Endodermal cell (in vitro differentiated cells): ENCODE measurements around the gene USP33. TPM values are rescaled to one million over a fixed set of nuclear protein-coding genes. Genes with fewer than 3 reads are reported as not detected.
A peak's percentile ranks its signal among the peaks of the same experiment; 100 is the strongest.

ENCODE experiments used
- DNase-seq: peaks from one replicate; pipeline ENCODE4 v3.0.0-alpha.2; 2017
- H3K27ac ChIP-seq: 2 replicates; pipeline ENCODE4 v1.5.1; 2013; ENCODE audit warnings: mild to moderate bottlenecking, low read depth, low read length, moderate library complexity
- H3K27me3 ChIP-seq: 2 replicates; pipeline ENCODE4 v1.6.1; 2013; ENCODE audit warnings: mild to moderate bottlenecking, low read length, moderate library complexity; ENCODE audit not compliant: insufficient read depth, control insufficient read depth, poor library complexity, severe bottlenecking
- H3K36me3 ChIP-seq: 2 replicates; pipeline ENCODE4 v1.7.0; 2013; ENCODE audit warnings: mild to moderate bottlenecking, low read length, moderate library complexity; ENCODE audit not compliant: control insufficient read depth, insufficient read depth
- H3K4me1 ChIP-seq: one replicate; pipeline ENCODE4 v1.7.0; 2013; ENCODE audit warnings: low read length; ENCODE audit not compliant: control insufficient read depth, insufficient read depth
- H3K4me3 ChIP-seq: 2 replicates; pipeline ENCODE4 v1.5.1; 2013; ENCODE audit warnings: mild to moderate bottlenecking, low read length, moderate library complexity
- H3K9ac ChIP-seq: 2 replicates; pipeline ENCODE4 v1.6.1; 2013; ENCODE audit warnings: mild to moderate bottlenecking, low read length, moderate library complexity; ENCODE audit not compliant: poor library complexity, severe bottlenecking; ENCODE audit errors: extremely low read depth
- H3K9me3 ChIP-seq: 2 replicates; pipeline ENCODE4 v1.6.1; 2013; ENCODE audit warnings: mild to moderate bottlenecking, low read length, moderate library complexity; ENCODE audit not compliant: control insufficient read depth
- H3K27ac Mint-ChIP-seq: 2 replicates; pipeline ENCODE4 v1.8.0; 2020; ENCODE audit warnings: mixed read lengths
- H3K27me3 Mint-ChIP-seq: 2 replicates; pipeline ENCODE4 v1.8.0; 2021; ENCODE audit warnings: mild to moderate bottlenecking, mixed read lengths; ENCODE audit not compliant: insufficient read depth
- H3K36me3 Mint-ChIP-seq: 2 replicates; pipeline ENCODE4 v1.8.0; 2020; ENCODE audit warnings: low read depth, mixed read lengths
- H3K4me1 Mint-ChIP-seq: 2 replicates; pipeline ENCODE4 v1.8.0; 2020; ENCODE audit warnings: mixed read lengths
- H3K4me3 Mint-ChIP-seq: 2 replicates; pipeline ENCODE4 v1.8.0; 2020; ENCODE audit warnings: mild to moderate bottlenecking, moderate library complexity, mixed read lengths
- H3K9me3 Mint-ChIP-seq: 2 replicates; pipeline ENCODE4 v1.8.0; 2020; ENCODE audit warnings: mild to moderate bottlenecking, mixed read lengths
- WGBS, 2 experiments: methylation state at CpG; one replicate each; pipeline versions ENCODE4 v1.1.5 to v1.1.7; 2013; ENCODE audit warnings: missing lambda C conversion rate in 2 of 2, mixed read lengths in 1 of 2; ENCODE audit not compliant: insufficient coverage in 1 of 2, insufficient read length in 1 of 2; 5-methylcytosine and 5-hydroxymethylcytosine counted together
- long read RNA-seq, 4 experiments: library from polyadenylated mRNA in 2 of 4; library from RNA in 1 of 4; library from capped mRNA in 1 of 4; stranded (forward) in 3 of 4; unstranded in 1 of 4; transcript quantifications; one replicate each; pipeline ENCODE4 v2.0.0, GENCODE V29; 2020 to 2021; ENCODE audit warnings: inconsistent platforms in 1 of 4
- polyA plus RNA-seq, 2 experiments: library from polyadenylated mRNA; stranded (reverse); fragments of 50-300 nt; gene quantifications; one replicate each; pipeline ENCODE4 v1.2.3, GENCODE V29; 2013
- total RNA-seq, 2 donors: library from RNA; stranded (reverse); fragmentation: NEBNext Ultra II Directional in 1 of 2; extraction: Animal tissue kit (Norgen Biotek cat#: 25700) in 1 of 2; gene quantifications; 2 replicates in 1 of 2; 3 replicates in 1 of 2; pipeline ENCODE4 v1.2.1, GENCODE V29; 2021
- TF ChIP-seq, protein P1 (sequence below): fragments of 200-600 bp; sonication (generic); conservative IDR thresholded peaks from 2 replicates; pipeline ENCODE4 v1.5.0; 2021; ENCODE audit warnings: antibody characterized with exemption, mild to moderate bottlenecking

The USP33 gene
- total RNA-seq, result 10 to 100 TPM; 61.8 to 67.6 TPM
- polyA plus RNA-seq (2013, experiment 1 of 2), result 56.3 TPM
- 58.0 TPM for polyA plus RNA-seq (2013, experiment 2 of 2)
- long read RNA-seq, experiment 1, full-length matches to known transcripts, result 2 of 18 reads
- long read RNA-seq, experiment 1, partial matches to known transcripts, result 13 of 18 reads
- long read RNA-seq, experiment 1, other reads (novel, unspliced or antisense), result 3 of 18 reads
- long read RNA-seq, experiment 2, full-length matches to known transcripts, result 38 of 133 reads
- long read RNA-seq, experiment 2, partial matches to known transcripts, result 53 of 133 reads
- long read RNA-seq, experiment 2, other reads (novel, unspliced or antisense), result 42 of 133 reads
- long read RNA-seq, experiment 3, full-length matches to known transcripts, result 28 of 151 reads
- long read RNA-seq, experiment 3, partial matches to known transcripts, result 77 of 151 reads
- long read RNA-seq, experiment 3, other reads (novel, unspliced or antisense), result 46 of 151 reads
- long read RNA-seq, experiment 4, partial matches to known transcripts, result 19 of 24 reads
- long read RNA-seq, experiment 4, other reads (novel, unspliced or antisense), result 5 of 24 reads

DNA sequence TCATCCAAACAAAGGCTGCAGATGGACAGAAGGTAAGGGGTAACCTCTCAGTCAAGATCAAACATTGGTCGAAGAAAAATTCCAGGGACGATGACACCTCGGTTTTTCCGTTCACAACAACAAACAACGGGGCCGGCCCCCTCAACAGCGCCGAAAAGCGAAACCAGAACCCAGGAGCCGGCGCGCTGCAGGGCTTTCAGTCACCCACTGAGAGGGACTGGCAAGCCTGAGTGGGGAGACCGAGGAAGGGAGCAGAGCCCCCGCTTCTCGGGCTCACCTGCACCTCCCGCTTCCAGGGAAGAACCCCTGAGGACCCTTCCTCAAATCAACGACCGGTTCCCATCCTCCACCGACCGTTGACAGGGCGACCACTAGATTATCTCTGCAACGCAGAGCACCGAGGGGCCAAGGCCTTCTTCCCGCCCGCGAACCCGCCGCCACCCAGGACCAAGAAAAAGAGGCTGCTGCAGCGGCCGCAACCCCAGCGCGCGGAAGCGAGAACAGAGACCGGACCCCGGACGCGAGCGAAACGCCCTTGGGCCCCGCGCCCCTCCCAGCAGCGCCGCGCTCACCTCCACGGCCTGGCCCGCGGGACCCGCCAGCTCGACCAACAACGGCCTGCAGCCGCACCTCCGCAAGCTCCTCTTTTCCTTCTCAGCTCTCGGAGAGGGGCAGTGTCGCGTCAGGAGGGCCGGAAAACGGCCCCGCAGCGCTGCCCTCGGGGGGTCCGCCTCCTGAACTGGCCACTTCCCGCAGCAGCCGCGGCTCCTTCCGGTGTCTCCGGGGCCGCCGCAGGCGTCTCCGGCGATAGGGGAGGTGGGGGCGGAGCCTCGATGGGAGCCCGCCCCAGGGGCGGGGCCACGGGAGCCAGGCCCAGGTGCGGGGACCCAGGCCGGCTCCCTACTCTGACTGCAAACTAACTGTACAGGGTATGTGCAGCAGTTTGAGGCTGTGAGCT, at the start of gene USP33:
TSS of gene USP33 (minus strand) at position 782 of the 958 bp plus-strand sequence. CDS start 18,155 bp downstream, outside the sequence.
- peaks cover 21% of the 10 kb centered on the region for H3K4me1 Mint-ChIP-seq
- no peaks in the 10 kb centered on the region for H3K27me3 Mint-ChIP-seq
- no peaks in the 10 kb centered on the region for H3K9me3 Mint-ChIP-seq
- Histone ChIP-seq H3K9ac (peak within 1 kb of the TSS; percentile 71), H3K27me3 (no peaks in the 10 kb centered on the region), H3K4me3 (peak within 1 kb of the TSS; percentile 91), H3K27ac (peak within 1 kb of the TSS; percentile 77), H3K4me1 (no peaks in the 10 kb centered on the region), H3K36me3 (no peaks in the 10 kb centered on the region), H3K9me3 (no peaks in the 10 kb centered on the region)
- no peaks in the 10 kb centered on the region for H3K36me3 Mint-ChIP-seq
- peak within 1 kb of the TSS; percentile 86 for H3K27ac Mint-ChIP-seq
- 0% methylated on average over 8 to 79 of the region's 79 CpGs for WGBS, 2 experiments
- peak; percentile 96 for DNase-seq
- peak within 1 kb of the TSS; percentile 92 for H3K4me3 Mint-ChIP-seq
- TF ChIP-seq, protein P1, sequence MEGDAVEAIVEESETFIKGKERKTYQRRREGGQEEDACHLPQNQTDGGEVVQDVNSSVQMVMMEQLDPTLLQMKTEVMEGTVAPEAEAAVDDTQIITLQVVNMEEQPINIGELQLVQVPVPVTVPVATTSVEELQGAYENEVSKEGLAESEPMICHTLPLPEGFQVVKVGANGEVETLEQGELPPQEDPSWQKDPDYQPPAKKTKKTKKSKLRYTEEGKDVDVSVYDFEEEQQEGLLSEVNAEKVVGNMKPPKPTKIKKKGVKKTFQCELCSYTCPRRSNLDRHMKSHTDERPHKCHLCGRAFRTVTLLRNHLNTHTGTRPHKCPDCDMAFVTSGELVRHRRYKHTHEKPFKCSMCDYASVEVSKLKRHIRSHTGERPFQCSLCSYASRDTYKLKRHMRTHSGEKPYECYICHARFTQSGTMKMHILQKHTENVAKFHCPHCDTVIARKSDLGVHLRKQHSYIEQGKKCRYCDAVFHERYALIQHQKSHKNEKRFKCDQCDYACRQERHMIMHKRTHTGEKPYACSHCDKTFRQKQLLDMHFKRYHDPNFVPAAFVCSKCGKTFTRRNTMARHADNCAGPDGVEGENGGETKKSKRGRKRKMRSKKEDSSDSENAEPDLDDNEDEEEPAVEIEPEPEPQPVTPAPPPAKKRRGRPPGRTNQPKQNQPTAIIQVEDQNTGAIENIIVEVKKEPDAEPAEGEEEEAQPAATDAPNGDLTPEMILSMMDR, result no peak

DNA sequence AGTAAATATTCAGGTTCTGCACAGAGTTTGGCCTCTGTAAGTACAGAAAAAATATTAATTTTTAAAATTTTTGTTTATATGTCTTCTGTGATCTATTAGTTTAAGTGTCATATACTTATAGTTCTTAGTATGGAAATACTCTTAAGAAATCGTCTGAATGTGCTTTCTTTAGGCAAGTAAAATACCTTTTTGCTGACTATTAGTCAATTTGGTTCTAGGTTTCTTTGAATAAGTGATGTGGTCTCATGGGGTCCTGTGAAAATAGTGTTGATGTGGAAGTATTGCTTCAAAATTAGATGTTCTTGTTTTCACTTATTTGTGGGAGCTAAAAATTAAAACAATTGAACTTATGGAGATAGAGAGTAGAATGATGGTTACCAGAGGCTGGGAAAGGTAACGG, 43.7 kb upstream of the USP33 start:
- Histone ChIP-seq H3K36me3 (peaks cover 28% of the 10 kb centered on the region), H3K27ac (no peak overlapping the region), H3K9ac (no peak overlapping the region), H3K4me1 (no peaks in the 10 kb centered on the region), H3K4me3 (no peak overlapping the region), H3K9me3 (no peaks in the 10 kb centered on the region), H3K27me3 (no peaks in the 10 kb centered on the region)
- peaks cover 7% of the 10 kb centered on the region for H3K4me1 Mint-ChIP-seq
- 98 to 100% methylated on average over 1 to 2 of the region's 2 CpGs for WGBS, 2 experiments
- H3K4me3 Mint-ChIP-seq, result no peak overlapping the region
- H3K9me3 Mint-ChIP-seq, result no peaks in the 10 kb centered on the region
- no peak for DNase-seq
- H3K36me3 Mint-ChIP-seq, result peaks cover 28% of the 10 kb centered on the region
- no peak overlapping the region for H3K27ac Mint-ChIP-seq
- TF ChIP-seq, protein P1, result no peak
- H3K27me3 Mint-ChIP-seq, result no peaks in the 10 kb centered on the region

DNA sequence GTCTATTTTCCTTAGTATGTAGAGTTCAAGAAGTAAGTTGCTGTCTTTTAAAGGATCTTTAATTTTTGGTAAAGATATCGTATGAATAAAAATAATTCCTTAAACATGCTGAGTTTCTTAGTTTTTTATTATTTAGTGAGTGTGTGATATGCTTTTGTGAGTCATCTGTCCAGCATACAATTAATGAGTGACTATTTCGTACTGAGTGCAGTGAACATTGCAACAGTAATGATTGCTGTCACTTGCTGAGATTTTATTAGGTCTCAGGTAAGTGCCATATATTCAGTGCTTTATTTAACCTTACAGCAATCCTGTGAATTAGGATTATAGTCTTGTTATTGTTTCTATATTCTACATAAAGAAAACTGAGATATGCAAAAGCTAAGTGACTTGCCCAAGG, 42.4 kb upstream of the USP33 start:
- no peak for DNase-seq
- no peaks in the 10 kb centered on the region for H3K4me1 ChIP-seq
- 98 to 100% methylated on average over 1 to 2 of the region's 2 CpGs for WGBS, 2 experiments
- H3K27me3 ChIP-seq, result no peaks in the 10 kb centered on the region
- H3K9me3 Mint-ChIP-seq, result no peaks in the 10 kb centered on the region
- peaks cover 21% of the 10 kb centered on the region for H3K36me3 Mint-ChIP-seq
- no peaks in the 10 kb centered on the region for H3K27me3 Mint-ChIP-seq
- TF ChIP-seq, protein P1, result no peak
- peaks cover 21% of the 10 kb centered on the region for H3K36me3 ChIP-seq
- H3K27ac ChIP-seq, result no peak overlapping the region
- H3K9ac ChIP-seq, result no peak overlapping the region
- no peak overlapping the region for H3K4me3 Mint-ChIP-seq
- H3K4me3 ChIP-seq, result no peak overlapping the region
- peaks cover 9% of the 10 kb centered on the region for H3K4me1 Mint-ChIP-seq
- no peaks in the 10 kb centered on the region for H3K9me3 ChIP-seq
- H3K27ac Mint-ChIP-seq, result no peak overlapping the region
